ENCODE results near the gene ZMYM1. TPM values are rescaled to one million over a fixed set of nuclear protein-coding genes. Genes with fewer than 3 reads are reported as not detected.
A peak's percentile ranks its signal among the peaks of the same experiment; 100 is the strongest.

ZMYM1 gene
- total RNA-seq, 1 experiment from 2014 or later, result 29.4 TPM

DNA sequence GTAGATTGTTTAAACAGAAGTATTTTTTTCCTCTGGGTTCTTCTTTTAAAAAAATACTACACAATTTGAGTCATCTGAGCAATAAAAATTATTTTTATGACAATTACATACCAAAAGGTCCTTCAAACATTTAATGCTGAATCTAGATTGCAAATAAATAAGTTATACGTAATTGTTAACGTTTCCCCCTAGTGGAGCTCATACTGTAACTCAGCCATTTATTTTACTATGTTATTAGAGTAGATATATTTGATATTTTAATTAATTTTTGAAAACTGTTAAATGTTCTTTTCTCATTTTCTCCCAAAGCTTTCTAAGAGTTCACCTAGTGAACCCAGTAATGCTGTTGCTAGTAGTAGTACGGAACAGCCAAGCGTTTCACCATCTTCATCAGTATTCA is 33.5 kb downstream of the ZMYM1 start:
- Histone ChIP-seq H2BK12ac (ENCODE audit: insufficient read length, low read depth, low read length) (no peak overlapping the region), H3K9me3 (ENCODE audit: control insufficient read depth, low read depth, low read length) (no peaks in the 10 kb centered on the region), H3K27me3 (ENCODE audit: insufficient read depth, low read length) (no peaks in the 10 kb centered on the region), H3K23ac (ENCODE audit: insufficient read length, low read depth, low read length) (no peak overlapping the region), H3T11ph (ENCODE audit: low read length) (no peak overlapping the region), H3K4me1 (ENCODE audit: insufficient read depth, low read length) (no peaks in the 10 kb centered on the region), H2AFZ (ENCODE audit: low read length) (no peak overlapping the region), H3K79me2 (ENCODE audit: insufficient read depth, low read length) (no peaks in the 10 kb centered on the region), H3K79me1 (ENCODE audit: insufficient read depth, low read depth, low read length, poor library complexity, severe bottlenecking) (no peaks in the 10 kb centered on the region), H2BK20ac (ENCODE audit: low read depth, low read length, poor library complexity, severe bottlenecking) (no peak overlapping the region), H3K23me2 (ENCODE audit: insufficient read length, low read depth, low read length, poor library complexity, severe bottlenecking) (no peaks in the 10 kb centered on the region), H2BK5ac (ENCODE audit: insufficient read length, low read length) (no peak overlapping the region), H3K14ac (ENCODE audit: insufficient read depth, low read length) (no peak overlapping the region), H3K18ac (ENCODE audit: insufficient read length, low read depth, low read length) (no peak overlapping the region), H3K9ac (ENCODE audit: extremely low read depth, insufficient read length, low read length) (no peak overlapping the region), H4K8ac (replicated peaks; ENCODE audit: insufficient read length, low read depth, low read length) (no peak overlapping the region), H3K4me2 (ENCODE audit: insufficient read depth, insufficient read length, low read length) (no peak overlapping the region), H2AK5ac (ENCODE audit: insufficient read length, low read length) (no peak overlapping the region), H3K27ac (ENCODE audit: insufficient read length, low read depth, low read length) (no peak overlapping the region), H2BK120ac (ENCODE audit: low read depth, low read length, poor library complexity, severe bottlenecking) (no peak overlapping the region), H4K5ac (ENCODE audit: insufficient read length, low read depth, low read length) (no peak overlapping the region), H3K56ac (ENCODE audit: insufficient read length, low read depth, low read length) (no peak overlapping the region), H4K20me1 (ENCODE audit: control insufficient read depth, insufficient read depth, insufficient read length) (no peaks in the 10 kb centered on the region), H2BK15ac (ENCODE audit: low read depth, low read length) (no peak overlapping the region), H3K4ac (ENCODE audit: low read depth, low read length) (no peak overlapping the region), H4K91ac (ENCODE audit: insufficient read length, low read depth, low read length) (no peak overlapping the region)
- no peaks in the 10 kb centered on the region for H3K4me1 Mint-ChIP-seq
- no peak overlapping the region for H3K27ac Mint-ChIP-seq
- TF ChIP-seq, protein P1, sequence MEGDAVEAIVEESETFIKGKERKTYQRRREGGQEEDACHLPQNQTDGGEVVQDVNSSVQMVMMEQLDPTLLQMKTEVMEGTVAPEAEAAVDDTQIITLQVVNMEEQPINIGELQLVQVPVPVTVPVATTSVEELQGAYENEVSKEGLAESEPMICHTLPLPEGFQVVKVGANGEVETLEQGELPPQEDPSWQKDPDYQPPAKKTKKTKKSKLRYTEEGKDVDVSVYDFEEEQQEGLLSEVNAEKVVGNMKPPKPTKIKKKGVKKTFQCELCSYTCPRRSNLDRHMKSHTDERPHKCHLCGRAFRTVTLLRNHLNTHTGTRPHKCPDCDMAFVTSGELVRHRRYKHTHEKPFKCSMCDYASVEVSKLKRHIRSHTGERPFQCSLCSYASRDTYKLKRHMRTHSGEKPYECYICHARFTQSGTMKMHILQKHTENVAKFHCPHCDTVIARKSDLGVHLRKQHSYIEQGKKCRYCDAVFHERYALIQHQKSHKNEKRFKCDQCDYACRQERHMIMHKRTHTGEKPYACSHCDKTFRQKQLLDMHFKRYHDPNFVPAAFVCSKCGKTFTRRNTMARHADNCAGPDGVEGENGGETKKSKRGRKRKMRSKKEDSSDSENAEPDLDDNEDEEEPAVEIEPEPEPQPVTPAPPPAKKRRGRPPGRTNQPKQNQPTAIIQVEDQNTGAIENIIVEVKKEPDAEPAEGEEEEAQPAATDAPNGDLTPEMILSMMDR (conservative IDR thresholded peaks at IDR 0.05), result peak; percentile 48; the same call in 2 of the 3 replicates
- WGBS (ENCODE audit: extremely low coverage, insufficient read length, low lambda C conversion rate), result no CpG with 5 or more reads among the region's 4 CpGs
- peaks cover 11 to 48% (median 47%) of the 10 kb centered on the region in 3 experiments for H3K36me3 Mint-ChIP-seq (ENCODE audit: insufficient read depth in 1 of 3, low read depth in 3 of 3)
- no peaks in the 10 kb centered on the region; a peak in 1 of 5 replicates for H3K9me3 Mint-ChIP-seq
- DNase-seq, result no peak
- H3K4me3 Mint-ChIP-seq, result no peak overlapping the region
- no peaks in the 10 kb centered on the region for H3K27me3 Mint-ChIP-seq (ENCODE audit: low read depth)
